ENCODE results near the gene FRYL.

Gene FRYL

DNA sequence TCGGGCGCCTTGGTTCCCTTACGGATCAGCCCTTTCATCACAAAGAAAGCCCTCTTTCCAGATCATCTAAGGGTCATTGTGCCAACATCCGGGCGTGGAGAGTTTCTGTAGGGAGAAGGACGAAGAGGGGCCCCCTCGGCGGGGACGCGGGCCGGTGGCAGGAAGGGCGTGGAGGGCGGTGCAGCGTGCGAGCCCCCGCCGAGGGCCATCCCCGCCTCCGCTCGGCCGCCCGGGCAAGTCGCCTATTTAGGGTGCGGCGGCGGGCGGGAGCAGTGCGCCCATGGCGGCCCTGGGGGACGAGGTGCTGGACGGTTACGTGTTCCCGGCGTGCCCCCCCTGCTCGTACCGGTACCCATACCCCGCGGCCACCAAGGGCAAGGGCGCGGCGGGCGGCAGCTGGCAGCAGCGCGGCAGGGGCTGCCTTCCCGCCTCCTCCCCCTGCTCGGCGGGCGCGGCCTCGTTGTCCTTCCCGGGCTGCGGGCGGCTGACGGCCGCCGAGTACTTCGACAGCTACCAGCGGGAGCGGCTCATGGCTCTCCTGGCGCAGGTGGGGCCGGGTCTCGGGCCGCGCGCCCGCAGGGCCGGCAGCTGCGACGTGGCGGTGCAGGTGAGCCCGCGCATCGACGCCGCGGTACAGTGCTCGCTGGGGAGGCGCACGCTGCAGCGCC lies 289.9 kb downstream of the FRYL start, which contains the start of gene ZAR1:
ZAR1 (plus strand) TSS at position 241 of the 668 bp plus-strand sequence; CDS start at position 281, 40 bp downstream.
- DNase-seq (ENCODE audit: low read depth) = no peak
- TF ChIP-seq, protein P1, sequence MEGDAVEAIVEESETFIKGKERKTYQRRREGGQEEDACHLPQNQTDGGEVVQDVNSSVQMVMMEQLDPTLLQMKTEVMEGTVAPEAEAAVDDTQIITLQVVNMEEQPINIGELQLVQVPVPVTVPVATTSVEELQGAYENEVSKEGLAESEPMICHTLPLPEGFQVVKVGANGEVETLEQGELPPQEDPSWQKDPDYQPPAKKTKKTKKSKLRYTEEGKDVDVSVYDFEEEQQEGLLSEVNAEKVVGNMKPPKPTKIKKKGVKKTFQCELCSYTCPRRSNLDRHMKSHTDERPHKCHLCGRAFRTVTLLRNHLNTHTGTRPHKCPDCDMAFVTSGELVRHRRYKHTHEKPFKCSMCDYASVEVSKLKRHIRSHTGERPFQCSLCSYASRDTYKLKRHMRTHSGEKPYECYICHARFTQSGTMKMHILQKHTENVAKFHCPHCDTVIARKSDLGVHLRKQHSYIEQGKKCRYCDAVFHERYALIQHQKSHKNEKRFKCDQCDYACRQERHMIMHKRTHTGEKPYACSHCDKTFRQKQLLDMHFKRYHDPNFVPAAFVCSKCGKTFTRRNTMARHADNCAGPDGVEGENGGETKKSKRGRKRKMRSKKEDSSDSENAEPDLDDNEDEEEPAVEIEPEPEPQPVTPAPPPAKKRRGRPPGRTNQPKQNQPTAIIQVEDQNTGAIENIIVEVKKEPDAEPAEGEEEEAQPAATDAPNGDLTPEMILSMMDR (conservative IDR thresholded peaks at IDR 0.05; ENCODE audit: low read depth, low read length) = no peak
- peak within 1 kb of the TSS; percentile 9 for H3K4me3 ChIP-seq (ENCODE audit: low read length)

- H3K4me3 ChIP-seq (ENCODE audit: low read length) = peak overlapping the region; percentile 9
- TF ChIP-seq, protein P1 (conservative IDR thresholded peaks at IDR 0.05; ENCODE audit: low read depth, low read length) = no peak
- no peak for DNase-seq (ENCODE audit: low read depth)
These were observed 290.4 kb downstream of the FRYL start for GRCh38 chr4:48489683-48490011.

DNA sequence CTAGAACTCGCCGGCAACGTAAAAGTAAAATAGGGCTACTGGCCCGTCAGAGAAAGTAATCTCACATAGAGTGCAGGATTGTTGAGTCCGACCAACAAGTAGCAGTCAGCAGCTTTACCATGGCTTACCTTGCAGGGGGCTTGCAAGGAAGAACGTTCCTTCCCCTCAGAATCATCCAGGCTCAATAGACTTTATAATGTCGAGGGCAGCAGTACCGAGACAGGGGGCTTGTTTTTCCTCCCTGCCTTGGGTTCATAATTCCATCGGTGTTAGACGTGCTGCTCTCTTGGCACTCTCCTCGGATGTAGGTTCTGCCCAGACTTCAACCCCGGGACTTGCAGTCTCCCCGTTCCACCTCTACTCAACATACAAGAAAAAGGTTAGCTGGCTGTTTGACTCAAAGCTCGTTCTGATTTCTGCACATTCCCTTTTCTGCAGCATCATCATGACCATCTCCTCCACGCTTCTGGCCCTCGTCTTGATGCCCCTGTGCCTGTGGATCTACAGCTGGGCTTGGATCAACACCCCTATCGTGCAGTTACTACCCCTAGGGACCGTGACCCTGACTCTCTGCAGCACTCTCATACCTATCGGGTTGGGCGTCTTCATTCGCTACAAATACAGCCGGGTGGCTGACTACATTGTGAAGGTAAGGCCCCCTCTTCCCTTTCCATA lies 295.4 kb downstream of the FRYL start:
- H3K4me3 ChIP-seq (ENCODE audit: low read length) = no peak overlapping the region
- TF ChIP-seq, protein P1 (conservative IDR thresholded peaks at IDR 0.05; ENCODE audit: low read depth, low read length) = no peak
- no peak for DNase-seq (ENCODE audit: low read depth)

- no peak for DNase-seq (ENCODE audit: low read depth)
- TF ChIP-seq, protein P1 (conservative IDR thresholded peaks at IDR 0.05; ENCODE audit: low read depth, low read length) = no peak
- H3K4me3 ChIP-seq (ENCODE audit: low read length) = no peak overlapping the region
These were observed 296.1 kb downstream of the FRYL start for GRCh38 chr4:48483777-48484493.

DNA sequence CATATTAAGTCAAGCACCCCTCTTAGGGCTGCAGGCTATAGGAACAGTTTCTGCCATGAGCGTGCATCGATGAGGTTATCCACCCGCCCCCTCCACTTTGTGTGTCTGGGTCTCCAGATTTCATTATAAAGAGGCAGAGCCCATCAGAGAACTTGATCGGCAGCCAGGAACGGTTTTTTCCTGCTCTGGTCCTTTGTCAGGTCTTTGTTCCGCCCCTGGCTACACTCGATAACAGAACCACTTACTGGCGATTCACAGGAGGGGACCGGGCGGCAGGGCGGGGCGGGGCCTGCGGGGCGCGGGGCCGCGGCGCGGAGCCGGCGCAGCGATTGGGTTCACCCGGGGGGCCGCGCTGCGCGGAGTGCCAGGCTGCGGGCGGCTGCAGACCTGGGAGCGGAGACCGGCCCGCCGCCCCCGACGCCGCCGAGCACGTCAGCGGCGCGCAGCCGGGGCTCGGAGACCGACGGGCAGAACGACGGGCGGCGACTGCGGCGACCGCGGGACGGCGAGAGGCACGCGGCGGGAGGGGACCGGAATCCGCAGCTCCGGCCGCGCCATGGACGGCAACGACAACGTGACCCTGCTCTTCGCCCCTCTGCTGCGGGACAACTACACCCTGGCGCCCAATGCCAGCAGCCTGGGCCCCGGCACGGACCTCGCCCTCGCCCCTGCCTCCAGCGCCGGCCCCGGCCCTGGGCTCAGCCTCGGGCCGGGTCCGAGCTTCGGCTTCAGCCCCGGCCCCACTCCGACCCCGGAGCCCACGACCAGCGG lies 296.9 kb downstream of the FRYL start, which contains the start of gene SLC10A4:
SLC10A4 (plus strand) TSS at position 338 of the 771 bp plus-strand sequence; CDS start at position 557, 219 bp downstream.
- no peak for DNase-seq (ENCODE audit: low read depth)
- H3K4me3 ChIP-seq (ENCODE audit: low read length) = peak within 1 kb of the TSS; percentile 45
- TF ChIP-seq, protein P1 (conservative IDR thresholded peaks at IDR 0.05; ENCODE audit: low read depth, low read length) = no peak

GRCh38 chr4:48481581-48481980 lies 298.5 kb downstream of the FRYL start:
- H3K4me3 ChIP-seq (ENCODE audit: low read length) = no peak overlapping the region
- no peak for DNase-seq (ENCODE audit: low read depth)
- TF ChIP-seq, protein P1 (conservative IDR thresholded peaks at IDR 0.05; ENCODE audit: low read depth, low read length) = no peak

All from retinal pigment epithelial cell (primary cell).